Embryonic facial prominence (tissue), 1 donor: Measurements from ENCODE around the gene TENT4B.

ENCODE experiments used
- DNase-seq: peaks from one replicate; pipeline ENCODE4 v3.0.0-alpha.2; 2016; ENCODE audit errors: extremely low spot score

The TENT4B gene

DNA sequence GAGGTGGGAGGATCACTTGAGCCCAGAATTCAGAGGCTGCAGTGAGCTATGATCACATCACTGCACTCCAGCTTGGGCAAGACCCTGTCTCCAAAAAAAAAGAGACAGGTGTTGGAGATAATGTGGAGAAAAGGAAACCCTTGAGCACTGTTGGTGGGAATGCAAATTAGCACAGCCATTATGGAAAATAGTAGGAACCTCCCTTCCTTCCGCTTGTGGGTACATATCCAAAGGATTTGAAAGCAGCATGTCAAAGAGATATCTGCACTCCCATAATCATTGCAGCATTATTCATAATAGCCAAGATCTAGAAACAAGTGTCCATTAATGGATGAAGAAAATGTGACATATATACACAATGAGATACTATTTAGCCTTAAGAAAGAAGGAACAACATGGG is 103.5 kb downstream of the TENT4B start:
- no peak for DNase-seq

DNA sequence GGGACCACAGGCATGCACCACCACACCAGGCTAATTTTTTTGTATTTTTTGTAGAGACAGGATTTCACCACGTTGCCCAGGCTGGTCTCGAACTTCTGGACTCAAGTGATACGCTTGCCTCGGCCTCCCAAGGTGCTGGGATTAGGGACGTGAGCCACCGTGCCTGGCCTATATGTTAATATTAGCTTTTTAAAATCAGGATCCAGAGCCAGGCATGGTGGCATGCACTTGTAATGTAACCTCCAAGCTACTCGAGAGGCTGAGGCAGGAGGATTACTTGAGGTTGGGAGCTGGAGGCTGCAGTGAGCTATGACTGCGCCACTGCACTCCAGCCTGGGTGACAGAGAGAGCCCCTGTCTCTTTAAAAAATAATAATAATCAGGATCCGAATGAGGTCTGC is 104.8 kb downstream of the TENT4B start:
- DNase-seq, result no peak

DNA sequence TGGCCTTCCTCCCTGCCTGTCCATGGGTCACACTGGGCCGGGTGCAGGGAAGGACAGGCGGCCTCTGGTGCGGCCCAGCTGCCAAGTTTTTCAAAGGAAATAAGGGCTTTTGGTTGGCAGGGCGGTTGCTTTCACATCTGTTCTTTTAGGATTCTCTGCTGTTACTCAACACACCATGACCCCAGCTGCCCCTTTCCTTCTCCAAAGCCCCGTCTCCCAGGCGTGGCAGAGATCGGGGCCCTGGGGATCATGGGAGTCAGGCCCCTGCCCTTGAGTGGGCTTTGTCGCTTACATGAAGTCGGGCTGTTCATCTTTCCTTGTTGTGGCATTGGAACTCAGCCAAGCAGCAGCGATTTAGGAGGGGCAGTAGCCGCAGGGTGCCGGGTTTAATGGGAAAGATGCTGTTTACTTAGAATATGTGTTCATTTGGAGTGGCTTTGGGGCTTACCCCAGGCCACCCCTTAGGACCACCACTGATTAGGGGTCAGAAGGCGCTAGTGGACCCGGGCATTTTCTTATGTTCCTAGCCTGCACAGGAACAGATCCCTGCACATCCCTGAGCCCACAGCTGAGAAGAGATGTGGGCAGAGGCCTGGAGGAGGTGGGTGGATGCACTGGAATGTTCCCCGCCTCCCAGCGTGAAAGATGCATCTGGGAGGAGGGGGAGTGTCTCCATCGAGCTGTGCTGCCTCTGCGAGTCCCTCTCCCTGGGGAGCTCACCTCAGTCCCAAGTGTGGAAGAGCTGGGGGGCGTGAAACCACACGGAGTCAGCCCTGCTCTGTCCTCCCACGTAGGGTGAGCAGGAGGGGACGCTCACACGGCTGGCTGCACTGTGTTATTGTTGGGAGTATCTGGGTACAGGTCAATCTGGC is 106.5 kb downstream of the TENT4B start:
- no peak for DNase-seq

DNA sequence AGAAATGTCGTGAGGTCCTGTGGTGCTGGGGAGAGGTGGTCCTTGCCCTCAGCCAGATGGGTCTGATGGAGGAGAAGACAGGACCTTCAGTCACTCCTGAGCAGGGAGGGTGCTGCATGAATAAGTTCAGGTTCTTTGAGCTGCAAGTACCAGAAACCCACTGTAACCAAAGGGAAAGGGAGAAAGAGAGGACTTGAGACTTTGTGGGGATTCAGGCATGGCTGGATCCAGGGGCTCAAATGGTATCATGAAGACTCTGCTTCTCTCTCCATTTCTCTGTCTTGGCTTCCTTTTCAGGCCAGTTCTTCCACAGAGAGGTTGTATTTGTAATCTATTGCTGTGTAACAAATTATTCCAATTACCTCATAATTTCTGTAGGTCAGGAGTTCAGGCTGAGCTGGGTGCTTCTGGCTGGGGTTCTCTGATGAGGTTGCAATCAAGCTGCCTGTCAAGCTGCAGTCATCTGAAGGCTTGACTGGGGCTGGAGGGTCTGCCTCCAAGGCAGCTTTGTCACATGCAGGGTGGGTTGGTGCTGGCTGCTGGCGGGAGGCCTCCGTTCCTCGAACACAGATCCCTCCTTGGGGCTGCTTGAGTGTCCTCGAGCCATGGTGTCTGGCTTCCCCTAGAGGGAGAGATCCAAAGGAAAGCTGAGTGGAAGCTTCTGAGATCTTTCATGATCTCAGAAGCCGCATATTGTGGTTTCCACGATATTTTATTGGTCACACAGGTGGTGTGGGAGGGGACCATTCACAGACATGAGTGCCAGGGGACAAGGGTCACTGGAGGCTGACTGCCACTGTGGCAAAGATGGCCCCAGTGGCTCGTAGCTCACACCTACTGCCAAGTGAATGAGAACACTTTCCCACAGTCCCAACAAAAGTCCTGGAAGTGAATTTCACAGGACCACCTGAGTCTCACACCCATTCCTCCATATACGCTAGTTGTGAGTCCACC is 107.4 kb downstream of the TENT4B start:
- DNase-seq, result no peak

DNA sequence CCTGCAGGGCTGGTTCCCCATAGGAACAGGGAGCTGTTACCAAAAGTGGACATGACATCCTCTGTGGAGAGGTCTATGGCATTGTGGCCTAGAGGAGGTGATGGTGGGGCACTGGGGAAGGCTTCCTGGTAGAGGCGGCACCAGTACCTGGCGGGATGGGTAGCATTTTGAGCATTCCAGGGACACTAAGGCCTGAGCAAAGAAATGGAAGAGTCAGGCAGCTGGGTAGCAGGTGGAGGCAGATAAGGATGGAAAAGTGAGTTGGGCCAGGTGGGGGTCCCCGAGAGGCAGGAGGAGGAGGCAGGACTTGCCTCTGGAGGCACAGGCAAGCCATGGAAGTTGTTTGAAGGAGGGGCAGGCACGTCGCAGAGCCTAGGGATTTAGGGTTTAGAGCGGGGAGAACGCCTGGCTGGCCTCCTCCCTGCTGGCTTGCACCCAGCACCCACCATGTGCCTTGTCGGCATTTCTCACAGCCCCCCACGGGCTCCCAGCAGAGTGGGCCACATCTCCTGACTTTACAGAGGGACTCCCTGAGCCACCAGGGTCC is 108.1 kb downstream of the TENT4B start:
- DNase-seq, result no peak

DNA sequence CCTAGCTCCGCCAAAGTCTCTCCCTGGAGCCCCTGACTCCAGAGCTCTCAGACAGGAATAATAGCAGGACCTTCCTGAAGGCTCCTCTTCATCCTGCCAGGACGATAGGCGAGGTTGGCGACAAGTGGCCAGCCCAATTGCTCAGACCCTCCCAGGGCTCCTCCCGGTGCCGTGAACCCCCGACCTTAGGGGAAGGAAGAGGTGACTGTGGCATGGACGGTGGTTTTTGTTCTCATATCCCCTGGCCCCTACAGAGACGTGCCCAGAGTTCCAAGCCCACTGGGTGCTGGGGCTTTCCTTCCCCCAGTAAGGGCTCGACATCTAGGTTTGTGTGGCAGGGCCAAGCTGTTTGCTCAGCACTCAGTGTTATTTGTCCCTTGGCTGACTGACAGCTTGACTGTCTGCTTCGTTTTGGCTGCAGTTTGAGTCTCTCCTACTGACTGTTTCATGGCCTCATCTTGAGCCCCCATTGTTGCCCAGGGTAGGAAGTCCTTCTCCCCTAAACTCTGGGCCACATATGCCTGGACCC is 108.7 kb downstream of the TENT4B start:
- no peak for DNase-seq

DNA sequence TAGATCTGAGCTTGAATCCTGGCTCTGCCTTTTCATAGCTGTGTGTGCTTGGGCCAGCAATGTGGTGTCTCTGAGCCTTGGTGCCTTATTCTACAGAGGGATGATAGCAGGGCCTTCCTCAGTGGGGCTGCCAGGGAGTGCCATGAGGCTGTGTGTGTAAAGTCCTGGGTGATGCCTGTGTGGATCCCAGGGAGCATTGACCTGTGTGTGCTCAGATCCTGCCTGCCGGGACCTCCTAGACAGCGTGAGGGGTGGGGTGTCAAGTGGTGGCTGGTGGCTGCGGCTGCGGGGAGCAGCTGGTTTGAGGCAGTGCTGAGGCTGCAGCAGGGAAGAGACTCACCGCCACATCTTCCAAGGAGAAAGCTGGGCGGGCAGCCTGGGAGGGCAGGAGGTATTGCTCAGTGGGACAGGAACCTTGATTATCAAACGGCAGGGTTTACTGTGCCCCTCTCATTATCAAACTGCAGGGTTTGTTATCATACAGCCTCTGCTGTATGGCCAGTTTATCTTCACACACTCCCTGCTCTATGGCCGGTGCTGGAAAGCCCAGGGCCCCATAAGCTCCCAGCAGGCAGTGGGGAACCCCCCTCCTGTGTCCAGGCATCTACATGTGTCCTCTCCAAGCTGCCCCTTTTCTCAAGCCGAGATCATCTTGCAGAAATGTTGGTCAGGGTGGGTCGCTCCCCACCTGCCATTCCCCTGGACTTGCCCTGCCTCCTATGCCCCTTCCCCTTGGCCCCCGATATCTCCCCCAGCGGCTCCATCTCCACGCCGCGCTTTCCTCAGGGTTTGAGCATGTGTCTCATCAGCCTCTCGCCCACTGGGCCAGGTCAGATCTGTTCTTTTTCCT is 110.2 kb downstream of the TENT4B start:
- no peak for DNase-seq

DNA sequence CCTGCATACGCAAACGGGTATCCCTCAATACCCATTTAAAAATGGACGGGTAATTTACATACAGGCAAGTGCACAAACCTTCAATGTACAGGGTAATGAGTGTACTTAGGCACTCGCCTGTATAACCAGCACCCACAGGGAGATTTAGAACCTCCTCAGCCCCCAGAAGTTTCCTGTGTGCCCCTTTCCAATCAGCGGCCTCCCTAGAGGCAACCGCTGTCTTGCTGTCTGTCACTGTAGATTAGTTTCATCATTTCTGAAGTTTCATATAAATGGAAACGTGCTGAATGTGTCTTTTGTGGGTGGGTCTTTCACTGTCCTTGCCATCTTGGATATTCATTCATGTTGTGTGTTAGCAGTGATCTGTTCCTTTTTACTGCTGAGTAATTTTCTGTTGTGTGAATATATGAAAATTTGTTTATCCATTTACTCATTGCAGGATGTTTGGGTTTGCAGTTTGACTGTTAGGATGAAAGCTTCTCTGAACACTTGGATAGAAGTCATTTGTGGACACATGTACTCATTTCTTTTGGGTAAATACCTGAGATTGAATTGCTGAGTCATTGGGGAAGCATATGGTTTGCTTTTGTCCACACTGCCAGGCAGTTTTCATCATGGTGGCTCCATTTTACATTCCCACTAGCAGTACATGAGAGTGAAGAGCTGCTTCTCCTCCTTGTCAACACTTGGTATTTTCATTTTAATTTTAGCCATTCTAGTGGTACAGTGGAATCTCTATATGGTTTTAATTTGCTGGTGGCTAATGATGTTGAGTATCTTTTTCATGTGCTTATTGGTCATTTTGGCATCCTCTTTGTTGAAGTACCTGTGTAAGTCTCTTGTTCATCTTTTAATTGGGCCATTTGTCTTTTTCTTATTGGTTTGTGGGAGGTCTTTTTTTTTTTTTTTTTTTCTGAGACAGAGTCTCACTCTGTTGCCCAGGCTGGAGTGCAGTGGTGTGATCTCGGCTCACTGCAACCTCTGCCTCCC is 111.1 kb downstream of the TENT4B start:
- DNase-seq, result no peak

DNA sequence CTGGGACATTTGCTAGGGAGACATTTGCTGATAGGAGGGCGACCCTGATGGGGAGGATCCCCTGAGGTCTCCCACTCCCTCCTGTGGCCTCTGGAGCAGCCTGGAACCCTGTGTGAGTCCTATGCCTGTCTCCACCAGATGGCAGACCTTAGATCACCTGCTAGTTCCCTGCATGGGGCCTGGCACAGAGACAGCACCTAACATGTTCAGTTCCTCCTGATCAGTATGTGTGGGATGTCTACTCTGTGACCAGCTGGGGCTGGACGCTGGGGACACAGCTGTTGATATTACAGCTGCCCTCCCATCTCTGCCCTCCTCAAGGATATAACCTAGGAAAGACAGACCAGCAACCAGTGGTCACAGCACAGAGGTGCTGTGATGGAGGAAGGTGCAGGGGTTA is 112.2 kb downstream of the TENT4B start:
- no peak for DNase-seq

DNA sequence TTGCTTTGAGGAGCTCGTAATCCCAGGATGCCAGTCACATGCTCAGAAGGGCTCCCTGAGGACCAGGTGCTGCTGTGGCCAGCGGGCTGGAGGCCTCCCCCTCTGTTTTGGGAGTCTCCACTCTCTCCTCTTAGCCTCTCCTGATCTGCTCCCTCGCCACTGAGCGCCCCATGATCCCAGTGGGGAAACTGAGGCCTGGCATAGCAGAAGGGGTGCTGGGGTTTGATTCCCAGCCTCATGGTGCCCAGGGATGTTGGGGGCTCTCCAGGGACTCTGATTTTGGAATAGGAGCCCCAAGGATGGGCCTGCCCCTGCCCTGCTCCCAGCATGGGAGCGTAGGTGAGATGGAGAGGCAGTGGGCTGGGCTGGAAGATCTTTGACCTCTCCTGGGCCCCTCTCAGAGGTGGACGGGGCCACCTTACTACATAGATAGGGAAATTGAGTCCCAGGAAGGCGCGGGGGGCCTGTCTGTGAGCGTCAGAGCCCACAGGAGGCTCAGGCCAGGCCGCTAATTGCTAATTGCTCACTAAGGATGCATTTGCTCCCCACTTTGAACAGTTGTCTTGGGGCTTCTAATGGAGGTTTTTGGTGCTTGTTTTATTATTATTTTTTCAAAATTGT is 112.7 kb downstream of the TENT4B start:
- DNase-seq, result no peak

DNA sequence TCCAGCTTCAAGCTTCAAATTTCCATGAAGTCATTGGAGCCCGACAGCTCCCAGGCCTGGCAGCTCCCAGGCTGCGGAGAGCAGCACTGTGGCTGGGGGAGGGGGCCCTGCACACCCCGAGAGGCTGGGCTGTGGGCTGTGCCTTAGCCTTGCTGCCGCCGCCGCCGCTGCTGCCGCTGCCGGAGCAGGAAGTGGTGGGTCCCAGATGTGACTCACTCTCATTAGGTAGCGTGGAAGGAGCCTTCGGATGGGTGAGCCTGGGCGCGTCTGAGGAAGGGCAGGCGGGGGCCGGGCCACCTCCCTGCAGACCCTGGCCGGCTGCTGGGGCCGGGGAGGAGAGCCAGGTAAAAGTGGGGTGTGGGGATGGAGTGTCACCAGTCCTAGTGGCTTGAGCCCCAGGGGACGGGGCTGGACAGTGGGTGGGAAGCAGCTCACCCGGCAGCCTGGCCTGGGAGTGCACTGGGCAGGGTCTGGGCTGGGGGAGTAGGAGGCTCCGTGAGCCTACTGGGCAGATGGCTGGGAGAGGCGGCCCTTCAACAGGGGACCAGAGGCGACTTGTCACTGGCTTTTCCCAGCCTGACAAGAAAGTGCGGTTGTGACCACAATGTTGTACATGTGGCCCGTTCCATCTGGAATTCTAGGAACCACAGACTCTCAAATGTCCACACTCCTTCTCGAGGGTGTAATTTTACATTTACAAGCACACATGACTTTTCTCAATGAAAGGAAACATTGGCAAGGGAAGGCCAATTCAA is 113.4 kb downstream of the TENT4B start, which contains the start of gene ADCY7:
Gene ADCY7 (plus strand): TSS at position 215 of the 755 bp plus-strand sequence. CDS start 21,629 bp downstream, outside the sequence.
- no peak for DNase-seq

DNA sequence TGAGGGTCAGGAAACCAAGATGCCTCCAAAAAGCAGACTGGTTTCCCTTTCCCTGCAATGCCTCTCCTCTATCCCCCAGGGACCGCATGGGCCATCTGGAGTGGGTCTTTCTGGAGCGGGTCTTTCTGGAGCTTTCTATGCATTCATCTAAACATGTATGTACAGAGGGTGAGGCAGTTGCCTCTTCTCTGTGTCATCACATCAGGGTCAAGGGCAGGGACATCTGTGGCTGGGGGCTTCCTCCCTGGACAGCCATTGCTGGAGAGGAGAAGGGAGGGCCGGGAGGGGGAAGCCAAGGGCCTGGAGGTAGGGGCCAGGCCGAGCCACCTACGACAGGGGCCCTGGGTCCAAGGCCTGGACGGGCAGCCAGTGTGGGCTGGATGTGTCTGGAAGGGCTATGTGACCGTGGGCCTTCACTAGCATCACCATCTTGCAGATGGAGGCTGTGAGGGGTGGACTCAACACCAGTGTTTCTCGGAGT is 114.1 kb downstream of the TENT4B start:
- DNase-seq, result no peak

DNA sequence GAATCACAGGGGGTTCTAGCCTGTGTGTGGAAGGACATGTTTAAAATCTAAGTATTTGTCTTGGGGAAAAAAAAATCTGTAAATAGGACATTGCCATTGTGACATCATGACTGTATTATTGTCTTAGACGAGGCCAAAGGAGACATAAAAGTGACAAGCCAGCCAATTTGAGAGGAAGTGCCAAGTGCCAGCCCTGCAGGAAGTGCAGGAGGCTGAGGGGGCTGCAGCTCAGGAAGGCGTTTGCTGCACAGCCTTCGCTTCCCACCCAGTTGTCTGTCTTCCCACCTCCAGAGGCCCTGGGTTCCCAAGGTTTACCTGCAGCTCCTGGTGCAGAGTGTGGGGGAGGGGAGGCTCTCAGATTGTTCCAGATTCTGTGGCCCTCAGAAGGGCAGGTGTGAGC is 114.5 kb downstream of the TENT4B start:
- no peak for DNase-seq

DNA sequence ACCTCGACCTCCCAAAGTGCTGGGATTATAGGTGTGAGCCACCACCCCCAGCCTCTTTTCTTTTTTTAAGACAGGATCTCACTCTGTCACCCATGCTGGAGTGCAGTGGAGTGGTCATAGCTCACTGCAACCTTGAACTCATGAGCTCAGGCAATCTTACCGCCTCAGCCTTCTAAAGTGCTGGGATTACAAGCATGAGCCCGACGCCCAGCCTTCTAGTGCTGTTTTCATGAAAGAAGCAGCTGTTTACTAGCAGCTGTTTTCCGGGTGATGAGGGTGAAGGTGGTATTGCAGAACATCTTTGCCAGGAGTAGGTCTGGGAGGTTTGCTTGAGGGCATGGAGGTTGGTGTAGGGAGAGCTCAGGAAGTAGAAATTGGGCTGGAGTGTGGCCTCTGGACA is 115.2 kb downstream of the TENT4B start:
- no peak for DNase-seq

DNA sequence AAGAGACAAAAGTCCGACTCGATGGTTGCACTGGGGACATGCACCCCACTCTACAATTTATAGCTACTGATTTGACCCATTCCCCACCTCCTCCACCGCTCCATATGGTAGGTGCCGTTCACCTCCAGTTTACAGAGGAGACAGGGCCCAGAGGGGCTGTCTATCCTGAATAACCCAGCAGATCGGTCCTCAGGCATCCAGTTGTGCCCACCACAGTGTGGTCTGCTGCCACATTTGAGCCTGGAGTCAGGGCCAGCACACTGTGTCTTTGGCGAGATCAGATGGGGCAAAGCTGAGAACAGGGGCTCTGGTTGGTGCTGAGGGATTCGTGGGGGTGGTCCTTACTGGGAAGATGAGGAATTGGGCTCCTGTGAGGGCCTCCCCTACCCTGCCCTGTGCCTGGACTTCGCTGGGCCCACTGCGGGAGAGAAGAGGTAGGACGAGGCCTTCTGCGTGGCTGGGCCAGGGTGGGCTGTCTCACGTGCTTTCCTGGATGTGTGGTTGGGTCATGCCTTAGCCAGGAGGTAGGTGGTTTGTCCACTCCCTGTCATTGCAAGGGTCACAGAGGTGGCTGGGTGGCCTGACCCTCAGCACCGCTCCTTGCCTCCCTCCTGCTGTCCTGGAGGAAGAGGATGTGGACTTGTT is 116.1 kb downstream of the TENT4B start:
- no peak for DNase-seq

DNA sequence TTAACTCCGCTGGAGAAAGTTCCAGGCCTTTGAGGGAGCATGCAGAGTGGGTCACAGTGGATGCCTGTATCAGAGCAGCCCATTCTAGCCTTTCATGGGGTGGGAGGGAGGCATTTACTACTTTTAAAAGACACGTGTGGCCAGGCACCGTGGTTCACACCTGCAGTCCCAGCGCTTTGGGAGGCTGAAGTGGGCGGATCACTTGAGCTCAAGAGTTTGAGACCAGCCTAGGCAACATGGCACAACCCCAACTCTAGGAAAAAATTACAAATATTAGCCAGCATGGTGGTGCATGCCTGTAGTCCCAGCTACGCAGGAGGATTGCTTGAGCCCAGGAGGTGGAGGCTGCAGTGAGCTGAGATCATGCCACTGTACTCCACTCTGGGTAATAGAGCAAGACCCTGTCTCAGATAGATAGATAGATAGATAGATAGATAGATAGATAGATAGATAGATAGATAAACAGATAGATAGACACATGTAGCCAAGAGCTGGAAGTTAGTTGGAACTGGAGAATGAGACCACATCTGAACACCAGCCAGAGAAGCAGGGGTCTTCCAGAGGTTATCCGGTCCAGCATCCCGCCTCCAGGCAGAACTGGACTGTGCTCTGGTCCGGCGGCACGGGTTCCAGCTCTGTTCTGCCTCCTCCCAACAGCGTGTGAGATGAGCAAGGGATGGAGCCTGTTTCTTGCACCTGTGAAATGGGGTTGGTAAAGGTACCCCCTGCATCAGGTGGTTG is 116.8 kb downstream of the TENT4B start:
- DNase-seq, result no peak

DNA sequence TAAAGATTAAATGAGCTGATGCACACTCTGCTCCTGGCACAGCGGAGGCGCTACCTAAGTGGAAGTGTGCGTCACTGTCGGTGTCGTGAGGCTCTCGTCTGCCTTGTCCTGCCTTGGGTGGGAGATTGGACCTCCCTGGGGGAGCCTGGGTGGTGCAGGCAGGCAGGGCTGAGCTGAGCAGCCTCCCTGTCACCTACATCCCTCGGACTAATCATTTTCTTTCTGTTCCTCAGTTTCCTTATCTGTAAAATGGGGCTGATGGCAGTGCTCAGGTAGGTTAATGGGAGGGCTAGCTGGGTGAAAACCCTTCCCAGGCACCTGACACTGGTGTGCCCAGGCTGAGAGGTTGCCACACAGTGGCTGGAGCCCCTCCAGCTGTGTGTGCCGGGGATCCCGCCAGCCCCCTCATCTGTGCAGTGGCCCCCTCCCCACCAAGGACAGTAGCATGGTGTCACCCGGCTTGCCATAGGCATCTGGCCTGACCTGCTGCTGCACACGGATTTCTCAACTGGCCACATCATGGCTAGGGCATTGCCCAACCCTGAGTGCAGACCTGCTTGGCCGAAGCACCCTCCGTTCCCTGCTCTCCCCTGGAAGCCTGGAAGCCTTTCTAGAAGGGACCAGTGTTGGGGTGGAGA is 117.5 kb downstream of the TENT4B start:
- no peak for DNase-seq
